NCI-H2081 treated with DMSO at 0.1 percent for 48 hours (cell line): Measurements from ENCODE around the gene HSF2.

ENCODE experiments used
- DNase-seq: peaks from one replicate; lab custom pipeline; 2025; lab: John Stamatoyannopoulos, UW

Gene HSF2

GRCh38 chr6:122399055-122399347 lies 451 bp upstream of the HSF2 start:
- no peak for DNase-seq

- no peak for DNase-seq
Observed at GRCh38 chr6:122400121-122400450, 634 bp downstream of the HSF2 start.

- no peak for DNase-seq
Observed at GRCh38 chr6:122400462-122401089, 1.1 kb downstream of the HSF2 start.

GRCh38 chr6:122401104-122401503 lies 1.7 kb downstream of the HSF2 start:
- DNase-seq, result no peak

GRCh38 chr6:122404444-122404843 lies 5.0 kb downstream of the HSF2 start:
- DNase-seq, result no peak

GRCh38 chr6:122405417-122405816 lies 6.0 kb downstream of the HSF2 start:
- DNase-seq, result no peak

- DNase-seq, result no peak
Observed at GRCh38 chr6:122406187-122406586, 6.7 kb downstream of the HSF2 start.

GRCh38 chr6:122407712-122408111 lies 8.3 kb downstream of the HSF2 start:
- DNase-seq, result no peak

GRCh38 chr6:122408240-122408639 lies 8.8 kb downstream of the HSF2 start:
- DNase-seq, result no peak

GRCh38 chr6:122408702-122409458 lies 9.4 kb downstream of the HSF2 start:
- DNase-seq, result no peak

- DNase-seq, result no peak
Observed at GRCh38 chr6:122412001-122412400, 12.5 kb downstream of the HSF2 start.

GRCh38 chr6:122416825-122417224 lies 17.4 kb downstream of the HSF2 start:
- no peak for DNase-seq

GRCh38 chr6:122422003-122422402 lies 22.6 kb downstream of the HSF2 start:
- no peak for DNase-seq

- no peak for DNase-seq
Observed at GRCh38 chr6:122422614-122423267, 23.3 kb downstream of the HSF2 start.

GRCh38 chr6:122423734-122424133 lies 24.3 kb downstream of the HSF2 start:
- DNase-seq, result no peak

GRCh38 chr6:122426597-122426996 lies 27.1 kb downstream of the HSF2 start:
- DNase-seq, result no peak

GRCh38 chr6:122428781-122429180 lies 29.3 kb downstream of the HSF2 start:
- DNase-seq, result no peak

- DNase-seq, result no peak
Observed at GRCh38 chr6:122429323-122429722, 29.9 kb downstream of the HSF2 start.

- no peak for DNase-seq
Observed at GRCh38 chr6:122431780-122432179, 32.3 kb downstream of the HSF2 start.

GRCh38 chr6:122432816-122433215 lies 33.4 kb downstream of the HSF2 start:
- DNase-seq, result no peak

GRCh38 chr6:122438975-122439374 lies 39.5 kb downstream of the HSF2 start:
- DNase-seq, result no peak

- DNase-seq, result no peak
Observed at GRCh38 chr6:122445274-122445673, 45.8 kb downstream of the HSF2 start.

GRCh38 chr6:122449069-122449468 lies 49.6 kb downstream of the HSF2 start:
- no peak for DNase-seq

- no peak for DNase-seq
Observed at GRCh38 chr6:122452509-122452908, 53.1 kb downstream of the HSF2 start.
